Heart left ventricle (tissue), 13 donors: ENCODE results near the gene ATP6V0A1.
"Not testable (repeated sequence)": the region's sequence is repeated elsewhere in the genome, so short reads cannot be mapped to it uniquely, and the experiment has no call there.

Source experiments
- POLR2A ChIP-seq, 2 donors: fragments of 450-650 bp; IDR thresholded peaks; one replicate each; pipeline ENCODE4 v1.6.1; 2017; ENCODE audit warnings: antibody characterized with exemption in 2 of 2, mild to moderate bottlenecking in 2 of 2, moderate library complexity in 2 of 2
- TF ChIP-seq, protein P1 (sequence below), 12 donors: fragments of 200-600 bp; sonication (generic) in 4 of 12; IDR thresholded peaks; one replicate each; pipeline versions ENCODE4 v1.5.0 to v1.8.0; 2018 to 2022; ENCODE audit warnings: antibody characterized with exemption in 12 of 12, mild to moderate bottlenecking in 5 of 12
- donor health status: ischemic (EF 13 %, LVEDD 7.1; RV severe dilation, severe dysfunction).
- donor health status: DM: no; HTN: yes; CAD: no.
- donor health status: DM: no; HTN: no; CAD: no.
- donor health status: ischemic (EF 25% LVEDD 6.9; RV normal size, moderate dysfunction).
- donor health status: ischemic (EF 25% LVEDD 5.7; RV mildly dilated, moderate dysfunction).
- donor health status: ischemic (EF 35%, LVEDD 5.7; RV mildly dilated, moderate dysfunction).
- donor health status: nonischemic (EF 11% LVEDD 7.7; RV severe dilation, severe dysfunction).
- donor health status: DM: yes; HTN: yes; CAD: no.
- donor health status: PGD.
- donor health status: ischemic (EF 29% LVEDD 5.4; RV normal size, mild dysfunction).
- donor health status: nonischemic (EF 23%, LVEDD 6.1; RV moderate dilation, normal function).

DNA sequence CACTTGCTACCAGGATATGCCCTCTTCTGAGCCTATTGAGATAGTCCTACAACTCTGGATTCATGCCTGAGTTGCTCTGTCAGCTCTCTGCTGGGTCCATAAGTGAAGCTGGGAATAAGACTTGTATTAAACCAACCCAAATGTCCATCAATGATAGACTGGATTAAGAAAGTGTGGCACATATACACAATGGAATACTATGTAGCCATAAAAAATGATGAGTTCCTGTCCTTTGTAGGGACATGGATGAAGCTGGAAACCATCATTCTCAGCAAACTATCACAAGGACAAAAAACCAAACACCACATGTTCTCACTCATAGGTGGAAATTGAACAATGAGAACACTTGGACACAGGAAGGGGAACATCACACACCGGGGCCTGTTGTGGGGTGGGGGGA lies 19.1 kb downstream of the ATP6V0A1 start:
- TF ChIP-seq, protein P1, sequence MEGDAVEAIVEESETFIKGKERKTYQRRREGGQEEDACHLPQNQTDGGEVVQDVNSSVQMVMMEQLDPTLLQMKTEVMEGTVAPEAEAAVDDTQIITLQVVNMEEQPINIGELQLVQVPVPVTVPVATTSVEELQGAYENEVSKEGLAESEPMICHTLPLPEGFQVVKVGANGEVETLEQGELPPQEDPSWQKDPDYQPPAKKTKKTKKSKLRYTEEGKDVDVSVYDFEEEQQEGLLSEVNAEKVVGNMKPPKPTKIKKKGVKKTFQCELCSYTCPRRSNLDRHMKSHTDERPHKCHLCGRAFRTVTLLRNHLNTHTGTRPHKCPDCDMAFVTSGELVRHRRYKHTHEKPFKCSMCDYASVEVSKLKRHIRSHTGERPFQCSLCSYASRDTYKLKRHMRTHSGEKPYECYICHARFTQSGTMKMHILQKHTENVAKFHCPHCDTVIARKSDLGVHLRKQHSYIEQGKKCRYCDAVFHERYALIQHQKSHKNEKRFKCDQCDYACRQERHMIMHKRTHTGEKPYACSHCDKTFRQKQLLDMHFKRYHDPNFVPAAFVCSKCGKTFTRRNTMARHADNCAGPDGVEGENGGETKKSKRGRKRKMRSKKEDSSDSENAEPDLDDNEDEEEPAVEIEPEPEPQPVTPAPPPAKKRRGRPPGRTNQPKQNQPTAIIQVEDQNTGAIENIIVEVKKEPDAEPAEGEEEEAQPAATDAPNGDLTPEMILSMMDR (IDR thresholded peaks at IDR 0.05) = not testable (repeated sequence)
- TF ChIP-seq POLR2A (IDR thresholded peaks at IDR 0.05) = not testable (repeated sequence)
